ENCODE data around the gene OR8H1.

OR8H1 gene, protein sequence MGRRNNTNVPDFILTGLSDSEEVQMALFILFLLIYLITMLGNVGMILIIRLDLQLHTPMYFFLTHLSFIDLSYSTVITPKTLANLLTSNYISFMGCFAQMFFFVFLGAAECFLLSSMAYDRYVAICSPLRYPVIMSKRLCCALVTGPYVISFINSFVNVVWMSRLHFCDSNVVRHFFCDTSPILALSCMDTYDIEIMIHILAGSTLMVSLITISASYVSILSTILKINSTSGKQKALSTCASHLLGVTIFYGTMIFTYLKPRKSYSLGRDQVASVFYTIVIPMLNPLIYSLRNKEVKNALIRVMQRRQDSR

DNA sequence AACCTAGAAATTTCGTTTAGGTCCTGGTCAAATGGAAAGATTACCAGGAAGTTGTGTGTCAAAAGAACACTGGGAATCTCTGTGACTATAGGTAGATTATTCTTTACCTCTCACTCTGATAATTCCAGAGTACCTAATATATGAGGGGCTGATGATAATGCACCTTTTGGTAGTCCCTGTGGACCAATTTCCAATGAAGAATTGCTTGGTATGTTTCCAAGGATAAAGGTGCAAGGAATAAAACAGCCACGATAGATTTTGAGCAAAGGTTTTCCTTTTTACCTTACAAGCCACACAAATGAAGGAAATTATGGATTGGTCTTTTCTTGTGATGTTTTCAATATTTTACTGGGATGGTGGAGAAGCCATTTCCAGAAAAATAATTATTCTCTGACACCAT lies at the start of gene OR8H1:
Gene OR8H1, minus strand, starts transcription at position 101 of the 400 bp plus-strand sequence. CDS start 1,192 bp downstream, outside the sequence.
- DNase-seq, result no peak
- in situ Hi-C loops (cut with MboI; ENCODE audit: low pct_unique_long_range_greater_than_20kb, low sequenced_read_pairs), result no loop called here

DNA sequence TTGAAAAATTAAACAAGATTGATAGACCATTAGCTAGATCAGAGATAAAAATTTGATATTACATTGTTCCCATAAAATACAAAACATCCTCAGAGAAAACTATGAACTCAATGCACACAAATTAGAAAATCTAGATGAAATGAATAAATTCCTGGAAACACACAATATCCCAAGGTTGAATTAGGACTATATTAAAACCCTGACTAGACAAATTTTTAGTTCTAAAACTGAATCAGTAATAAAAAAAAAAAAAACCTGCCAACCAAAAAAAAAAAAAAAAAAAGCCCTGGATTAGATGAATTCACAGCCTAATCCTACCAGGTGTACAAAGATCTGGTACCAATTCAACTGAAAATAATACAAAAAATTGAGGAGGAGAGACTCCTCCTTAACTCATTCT lies 48.2 kb upstream of the OR8H1 start:
- in situ Hi-C loops (cut with MboI; ENCODE audit: low pct_unique_long_range_greater_than_20kb, low sequenced_read_pairs), result no loop called here
- no peak for DNase-seq

DNA sequence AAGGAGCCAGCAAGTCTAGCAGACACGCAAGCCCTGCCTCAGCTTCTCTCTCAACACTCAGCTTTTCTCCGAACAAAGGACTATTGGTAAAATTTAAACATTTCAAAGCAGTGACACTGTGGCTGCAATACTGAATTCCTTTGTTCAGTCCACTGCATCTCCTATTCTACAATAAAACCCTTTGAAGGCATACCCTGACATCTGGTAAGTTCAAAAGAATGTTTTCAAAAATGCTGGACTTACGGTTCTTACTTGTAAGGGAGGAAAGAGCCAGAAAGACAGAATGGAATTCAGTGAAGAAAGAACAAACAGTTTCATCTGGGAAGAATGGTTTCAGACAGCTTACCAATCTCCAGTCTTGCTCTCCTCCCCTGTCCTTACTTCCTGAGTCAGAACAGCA lies 41.1 kb upstream of the OR8H1 start:
- in situ Hi-C loops (cut with MboI; ENCODE audit: low pct_unique_long_range_greater_than_20kb, low sequenced_read_pairs), result no loop called here
- DNase-seq, result no peak

DNA sequence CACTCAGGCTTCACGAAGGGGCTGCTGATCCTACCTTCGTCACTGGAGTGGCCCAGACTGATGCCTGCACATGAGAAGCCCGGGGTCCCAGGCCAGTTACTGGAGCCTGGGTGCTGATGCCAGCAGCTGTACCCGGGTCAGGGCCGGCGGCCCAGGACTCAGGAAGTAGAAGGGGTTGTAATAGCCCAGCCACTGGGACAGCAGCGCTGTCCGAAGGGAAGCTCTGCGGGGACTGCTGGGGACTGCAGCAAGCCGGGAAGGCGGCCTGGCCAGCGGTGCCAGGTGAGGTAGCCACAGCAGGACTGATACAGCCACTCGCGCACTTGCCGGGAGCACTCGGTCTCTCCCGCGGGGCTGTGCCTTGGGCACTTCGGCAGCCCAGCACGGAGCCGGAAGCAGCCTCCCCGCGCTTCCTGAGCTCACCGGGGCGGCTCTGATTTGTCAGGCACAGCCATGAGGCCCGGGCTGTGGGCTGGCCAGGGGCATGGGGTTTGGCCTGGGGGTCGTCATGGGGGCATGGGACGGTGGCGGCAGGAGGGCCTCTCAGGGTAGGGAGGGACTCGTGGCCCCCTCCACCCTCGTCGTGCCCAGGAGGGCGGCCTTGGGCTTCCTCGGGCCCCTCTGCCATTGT lies 39.9 kb upstream of the OR8H1 start:
- in situ Hi-C loops (cut with MboI; ENCODE audit: low pct_unique_long_range_greater_than_20kb, low sequenced_read_pairs), result no loop called here
- DNase-seq, result no peak

DNA sequence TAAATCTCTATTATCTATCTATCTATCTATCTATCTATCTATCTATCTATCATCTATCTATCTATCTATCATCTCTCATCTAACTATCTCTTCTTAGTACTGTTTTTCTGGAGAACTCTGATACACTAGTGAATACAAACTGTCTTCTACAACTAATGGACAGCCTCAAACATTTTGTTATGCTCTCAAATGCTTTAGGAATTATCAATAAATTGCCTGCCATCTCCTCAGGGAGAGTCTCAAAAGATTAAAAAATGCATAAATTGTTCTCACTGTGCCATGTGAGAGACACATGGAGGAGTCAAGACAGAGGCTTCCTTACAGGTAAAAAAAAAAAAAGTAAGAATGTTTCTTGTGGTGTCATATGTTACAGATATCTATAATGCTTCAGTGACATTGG lies 22.8 kb upstream of the OR8H1 start, which contains the start of gene OR8K3:
Gene OR8K3, plus strand, starts transcription at position 301 of the 400 bp plus-strand sequence. CDS start 3,163 bp downstream, outside the sequence.
- in situ Hi-C loops (cut with MboI; ENCODE audit: low pct_unique_long_range_greater_than_20kb, low sequenced_read_pairs), result no loop called here
- no peak for DNase-seq

DNA sequence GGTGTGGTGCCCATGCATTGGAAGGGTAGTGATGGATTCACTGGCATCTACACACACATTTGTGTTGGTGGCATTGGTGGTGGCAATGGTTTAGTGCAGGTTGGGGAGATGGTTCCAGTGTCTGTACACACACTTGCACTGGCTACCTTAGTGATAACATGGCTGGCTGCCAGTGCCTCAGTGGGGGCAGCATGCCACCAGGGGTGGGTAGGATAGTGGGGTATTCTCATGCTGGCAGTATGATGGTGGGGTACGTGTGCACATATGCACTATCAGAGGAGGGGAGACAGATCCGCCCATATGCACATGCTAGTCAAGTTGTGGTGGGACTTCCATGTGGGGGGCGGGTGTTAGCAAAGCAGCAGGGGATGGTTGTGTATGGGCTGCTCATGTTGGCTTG lies 15.8 kb upstream of the OR8H1 start:
- in situ Hi-C loops (cut with MboI; ENCODE audit: low pct_unique_long_range_greater_than_20kb, low sequenced_read_pairs), result no loop called here
- DNase-seq, result no peak

DNA sequence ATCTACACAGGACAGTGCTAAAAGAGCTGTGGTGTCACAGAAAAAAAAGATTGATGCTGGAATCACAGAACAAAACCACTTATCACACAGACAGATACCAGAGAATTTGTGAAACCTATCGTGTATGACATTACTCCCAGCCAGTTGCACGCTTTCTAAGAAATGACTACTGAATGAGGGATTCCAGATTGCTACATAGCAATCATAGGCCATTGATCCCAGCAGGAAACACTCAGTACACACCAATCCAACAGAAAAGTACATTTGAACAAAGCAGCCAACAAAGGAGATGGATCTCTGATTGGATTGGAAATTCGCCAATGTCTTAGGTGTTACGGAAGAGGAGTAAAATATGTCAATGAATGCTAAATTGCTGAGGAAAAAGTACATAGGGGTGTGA lies 4.8 kb upstream of the OR8H1 start:
- no peak for DNase-seq
- in situ Hi-C loops (cut with MboI; ENCODE audit: low pct_unique_long_range_greater_than_20kb, low sequenced_read_pairs), result no loop called here

DNA sequence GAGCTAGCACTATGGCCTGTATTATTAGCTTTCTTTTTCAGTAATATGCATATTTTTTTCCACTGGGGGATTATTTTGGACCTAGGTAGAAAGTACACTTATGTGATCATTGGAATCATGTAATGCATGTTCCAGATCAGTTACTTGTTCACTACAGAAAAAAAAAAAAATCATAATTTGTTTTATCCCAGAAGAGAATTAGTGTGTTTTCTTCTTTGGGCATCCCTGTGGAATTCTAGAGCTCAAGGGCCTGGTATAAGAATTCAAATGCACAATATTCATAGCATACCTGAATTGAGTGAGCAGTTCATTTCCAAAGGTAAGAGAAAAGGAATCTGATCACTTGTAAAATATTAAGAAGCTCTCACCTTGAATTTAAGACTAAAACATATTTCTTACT lies 18.2 kb downstream of the OR8H1 start, which contains the start of gene OR5T1:
Gene OR5T1, plus strand, starts transcription at position 301 of the 400 bp plus-strand sequence. CDS start 1,485 bp downstream, outside the sequence.
- in situ Hi-C loops (cut with MboI; ENCODE audit: low pct_unique_long_range_greater_than_20kb, low sequenced_read_pairs), result no loop called here
- no peak for DNase-seq

DNA sequence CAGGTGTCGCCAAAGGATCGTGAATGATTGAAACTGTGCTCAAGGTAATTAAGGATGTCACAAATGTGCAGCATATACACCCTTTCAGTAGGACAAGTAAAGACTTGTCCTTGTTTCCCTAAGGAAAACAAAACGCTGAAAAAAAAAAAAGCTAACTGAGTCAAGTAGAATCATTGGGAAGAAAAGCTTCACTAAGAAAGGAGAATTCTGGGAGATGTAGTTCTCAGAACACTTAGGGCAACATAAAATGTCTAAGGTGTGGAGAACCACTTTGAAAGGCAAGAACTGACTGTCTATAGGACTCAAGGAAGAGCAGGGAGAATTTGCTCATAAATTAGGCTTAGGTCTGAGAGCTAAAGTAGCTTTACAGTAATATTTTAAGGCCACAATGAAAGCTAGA lies 21.0 kb downstream of the OR8H1 start:
- in situ Hi-C loops (cut with MboI; ENCODE audit: low pct_unique_long_range_greater_than_20kb, low sequenced_read_pairs), result no loop called here
- DNase-seq, result no peak

DNA sequence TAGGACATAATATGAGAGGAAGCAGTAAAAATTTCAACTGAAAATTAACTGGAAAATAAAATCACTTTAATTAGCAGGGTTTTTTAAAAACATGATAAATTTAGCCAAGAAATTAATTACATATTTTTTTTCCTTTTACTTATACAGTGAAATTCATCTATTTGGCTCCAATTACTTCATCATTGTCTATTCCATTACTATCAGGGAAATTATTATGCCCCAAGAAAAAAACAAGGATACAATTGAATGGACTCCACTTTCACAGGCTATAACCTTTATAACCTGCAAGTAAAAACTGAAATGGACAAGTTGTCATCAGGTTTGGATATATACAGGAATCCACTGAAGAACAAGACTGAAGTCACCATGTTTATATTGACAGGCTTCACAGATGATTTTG lies 40.1 kb downstream of the OR8H1 start, which contains the start of gene OR5T3:
Gene OR5T3, plus strand, starts transcription at position 301 of the 400 bp plus-strand sequence. Its CDS starts 0 bp downstream, at position 301.
- in situ Hi-C loops (cut with MboI; ENCODE audit: low pct_unique_long_range_greater_than_20kb, low sequenced_read_pairs), result no loop called here
- no peak for DNase-seq

Measured in KBM-7 (cell line).